ENCODE measurements around the gene BTBD6. TPM values are rescaled to one million over a fixed set of nuclear protein-coding genes. Genes with fewer than 3 reads are reported as not detected.
"Not testable (repeated sequence)": the region's sequence is repeated elsewhere in the genome, so short reads cannot be mapped to it uniquely, and the experiment has no call there.

Gene BTBD6
- total and polyA plus RNA-seq, 2 donors from 2014 or later, result 33.3 to 38.9 TPM

DNA sequence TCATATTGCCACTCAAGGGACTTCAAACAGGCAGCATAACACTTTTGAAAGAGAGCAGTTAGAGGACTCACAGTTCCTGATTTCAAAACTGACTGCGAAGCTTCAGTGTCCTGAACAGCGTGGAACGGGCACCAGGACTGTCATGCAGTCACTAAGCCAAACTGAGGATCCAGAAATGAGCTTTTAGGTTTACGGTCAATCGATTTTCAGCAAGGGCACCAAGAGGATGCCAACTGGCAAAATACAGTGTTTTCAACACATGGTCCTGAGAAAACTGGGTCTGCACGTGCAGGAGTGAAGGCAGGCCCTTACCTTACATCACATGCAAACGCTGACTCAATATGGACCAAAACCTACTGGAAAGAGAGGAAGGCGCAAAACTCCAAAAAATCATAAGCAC is 36.8 kb downstream of the BTBD6 start:
- TF ChIP-seq, protein P1, sequence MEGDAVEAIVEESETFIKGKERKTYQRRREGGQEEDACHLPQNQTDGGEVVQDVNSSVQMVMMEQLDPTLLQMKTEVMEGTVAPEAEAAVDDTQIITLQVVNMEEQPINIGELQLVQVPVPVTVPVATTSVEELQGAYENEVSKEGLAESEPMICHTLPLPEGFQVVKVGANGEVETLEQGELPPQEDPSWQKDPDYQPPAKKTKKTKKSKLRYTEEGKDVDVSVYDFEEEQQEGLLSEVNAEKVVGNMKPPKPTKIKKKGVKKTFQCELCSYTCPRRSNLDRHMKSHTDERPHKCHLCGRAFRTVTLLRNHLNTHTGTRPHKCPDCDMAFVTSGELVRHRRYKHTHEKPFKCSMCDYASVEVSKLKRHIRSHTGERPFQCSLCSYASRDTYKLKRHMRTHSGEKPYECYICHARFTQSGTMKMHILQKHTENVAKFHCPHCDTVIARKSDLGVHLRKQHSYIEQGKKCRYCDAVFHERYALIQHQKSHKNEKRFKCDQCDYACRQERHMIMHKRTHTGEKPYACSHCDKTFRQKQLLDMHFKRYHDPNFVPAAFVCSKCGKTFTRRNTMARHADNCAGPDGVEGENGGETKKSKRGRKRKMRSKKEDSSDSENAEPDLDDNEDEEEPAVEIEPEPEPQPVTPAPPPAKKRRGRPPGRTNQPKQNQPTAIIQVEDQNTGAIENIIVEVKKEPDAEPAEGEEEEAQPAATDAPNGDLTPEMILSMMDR (IDR thresholded peaks at IDR 0.05; ENCODE audit: borderline replicate concordance, extremely low read depth, insufficient read depth), result no peak
- Histone ChIP-seq H3K9me3 (ENCODE audit: control insufficient read depth in 2 of 3, insufficient read depth in 1 of 3, low read length in 3 of 3) (no peaks in the 10 kb centered on the region), H3K4me3 (ENCODE audit: low read length in 3 of 3) (no peak overlapping the region), H3K36me3 (ENCODE audit: control insufficient read depth in 2 of 3, insufficient read depth in 3 of 3, low read length in 3 of 3) (peaks cover 0 to 13% (median 0%) of the 10 kb centered on the region in 3 donors), H3K27ac (ENCODE audit: low read depth in 2 of 2, low read length in 2 of 2) (no peak overlapping the region), H3K27me3 (ENCODE audit: control insufficient read depth, insufficient read depth, low read length) (no peaks in the 10 kb centered on the region), H3K9ac (ENCODE audit: low read length in 3 of 3) (no peak overlapping the region), H3K4me1 (ENCODE audit: control insufficient read depth in 2 of 3, insufficient read depth in 2 of 3, low read depth in 1 of 3, low read length in 3 of 3) (peaks cover 0 to 6% (median 0%) of the 10 kb centered on the region in 3 donors)
- FAIRE-seq, result no peak
- DNase-seq, result no peak
- intact Hi-C loops (cut with DNase I), result no loop called here

DNA sequence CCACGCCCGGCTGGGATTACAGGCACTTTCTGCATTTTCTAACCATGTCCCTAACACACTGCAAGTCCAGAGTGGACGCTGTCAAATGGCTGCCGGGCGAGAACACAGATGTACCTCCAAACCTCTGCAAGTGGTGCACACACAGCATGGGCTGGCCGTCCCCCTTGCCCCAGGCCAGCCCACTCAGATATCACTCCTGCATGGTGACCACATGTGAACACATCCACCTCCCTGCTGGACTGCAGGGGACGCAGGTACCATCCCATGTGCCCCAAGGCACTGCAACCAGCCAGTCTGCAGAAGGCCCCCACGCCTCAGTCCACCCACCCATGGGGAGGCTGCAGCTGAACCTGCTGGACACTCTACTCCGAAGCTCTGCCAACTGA is 38.4 kb downstream of the BTBD6 start:
- DNase-seq (no peak), FAIRE-seq (no peak)
- intact Hi-C loops (cut with DNase I), result no loop called here
- H3K4me3 ChIP-seq (ENCODE audit: low read length in 3 of 3), result no peak overlapping the region
- H3K9me3 ChIP-seq (ENCODE audit: control insufficient read depth in 2 of 3, insufficient read depth in 1 of 3, low read length in 3 of 3), result no peaks in the 10 kb centered on the region
- H3K36me3 ChIP-seq (ENCODE audit: control insufficient read depth in 2 of 3, insufficient read depth in 3 of 3, low read length in 3 of 3), result peaks cover 0 to 13% (median 0%) of the 10 kb centered on the region in 3 donors
- H3K27me3 ChIP-seq (ENCODE audit: control insufficient read depth, insufficient read depth, low read length), result no peaks in the 10 kb centered on the region
- no peak overlapping the region for H3K9ac ChIP-seq (ENCODE audit: low read length in 3 of 3)
- H3K4me1 ChIP-seq (ENCODE audit: control insufficient read depth in 2 of 3, insufficient read depth in 2 of 3, low read depth in 1 of 3, low read length in 3 of 3), result peaks cover 0 to 6% (median 0%) of the 10 kb centered on the region in 3 donors
- TF ChIP-seq, protein P1 (IDR thresholded peaks at IDR 0.05; ENCODE audit: borderline replicate concordance, extremely low read depth, insufficient read depth), result no peak
- no peak overlapping the region for H3K27ac ChIP-seq (ENCODE audit: low read depth in 2 of 2, low read length in 2 of 2)

DNA sequence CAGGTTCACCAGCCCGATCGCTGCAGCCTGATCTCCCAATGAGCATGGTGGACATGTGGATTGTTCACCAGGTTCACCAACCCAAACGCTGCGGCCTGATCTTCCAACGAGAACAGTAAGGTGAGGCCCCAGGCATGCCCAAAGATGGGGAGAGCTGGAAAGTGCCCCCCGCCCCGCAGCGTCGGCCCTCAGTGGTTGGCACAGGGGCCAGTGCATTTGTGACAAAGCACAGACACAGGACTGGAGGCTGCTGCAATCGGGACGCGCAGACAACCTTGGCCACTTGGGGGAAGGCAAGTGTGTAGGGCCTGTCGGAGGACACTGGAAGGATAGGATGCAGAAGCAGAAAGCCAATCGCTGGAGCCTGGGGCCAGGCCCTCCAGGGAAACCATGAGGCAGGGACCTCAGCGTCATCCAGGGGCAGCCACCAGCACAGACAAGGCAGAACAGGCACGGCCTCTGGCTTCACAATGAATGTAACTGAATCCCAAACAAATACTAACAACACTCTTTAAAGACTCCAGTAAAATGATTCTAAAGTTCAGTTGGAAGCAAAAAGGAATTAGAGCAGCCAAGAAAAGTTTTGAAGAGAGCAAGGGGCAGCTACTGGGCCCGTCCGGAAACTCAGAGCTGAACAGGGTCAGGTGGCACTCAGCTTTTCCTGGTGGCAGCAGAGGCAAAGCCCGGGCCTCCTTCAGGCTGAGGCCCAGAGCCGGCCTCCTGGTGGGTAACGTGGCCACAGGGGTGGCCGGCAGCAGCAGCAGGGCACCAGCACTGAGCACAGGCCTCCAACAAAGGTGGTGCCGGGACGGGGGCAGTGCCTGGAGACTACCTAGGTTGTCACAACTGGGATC is 39.1 kb downstream of the BTBD6 start:
- DNase-seq (no peak), FAIRE-seq (no peak)
- intact Hi-C loops (cut with DNase I), result no loop called here
- H3K9me3 ChIP-seq (ENCODE audit: control insufficient read depth in 2 of 3, insufficient read depth in 1 of 3, low read length in 3 of 3), result no peaks in the 10 kb centered on the region
- H3K4me1 ChIP-seq (ENCODE audit: control insufficient read depth in 2 of 3, insufficient read depth in 2 of 3, low read depth in 1 of 3, low read length in 3 of 3), result peaks cover 0 to 6% (median 0%) of the 10 kb centered on the region in 3 donors
- peaks cover 0 to 13% (median 0%) of the 10 kb centered on the region in 3 donors for H3K36me3 ChIP-seq (ENCODE audit: control insufficient read depth in 2 of 3, insufficient read depth in 3 of 3, low read length in 3 of 3)
- TF ChIP-seq, protein P1 (IDR thresholded peaks at IDR 0.05; ENCODE audit: borderline replicate concordance, extremely low read depth, insufficient read depth), result no peak
- H3K9ac ChIP-seq (ENCODE audit: low read length in 3 of 3), result no peak overlapping the region
- H3K27ac ChIP-seq (ENCODE audit: low read depth in 2 of 2, low read length in 2 of 2), result no peak overlapping the region
- no peak overlapping the region for H3K4me3 ChIP-seq (ENCODE audit: low read length in 3 of 3)
- H3K27me3 ChIP-seq (ENCODE audit: control insufficient read depth, insufficient read depth, low read length), result no peaks in the 10 kb centered on the region

DNA sequence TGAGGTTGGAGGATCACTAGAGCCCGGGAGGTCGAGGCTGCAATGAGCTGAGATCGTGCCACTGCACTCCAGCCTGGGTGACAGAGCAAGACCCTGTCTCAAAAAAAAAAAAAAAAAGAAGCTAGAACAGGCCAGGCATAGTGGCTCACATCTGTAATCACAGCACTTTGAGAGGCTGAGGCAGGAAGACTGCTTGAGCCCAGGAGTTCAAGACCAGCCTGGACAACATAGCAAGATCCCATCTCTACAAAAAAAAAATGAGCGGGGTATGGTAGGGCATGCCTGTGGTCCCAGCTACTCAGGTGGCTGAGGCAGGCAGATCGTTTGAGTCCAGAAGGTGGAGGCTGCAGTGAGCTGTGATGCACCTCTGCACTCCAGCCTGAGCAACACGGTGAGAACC is 40.6 kb downstream of the BTBD6 start:
- H3K4me3 ChIP-seq (ENCODE audit: low read length in 3 of 3); DNase-seq; intact Hi-C loops (cut with DNase I); H3K27ac ChIP-seq (ENCODE audit: low read depth in 2 of 2, low read length in 2 of 2); H3K9ac ChIP-seq (ENCODE audit: low read length in 3 of 3); H3K27me3 ChIP-seq (ENCODE audit: control insufficient read depth, insufficient read depth, low read length); H3K36me3 ChIP-seq (ENCODE audit: control insufficient read depth in 2 of 3, insufficient read depth in 3 of 3, low read length in 3 of 3); H3K4me1 ChIP-seq (ENCODE audit: control insufficient read depth in 2 of 3, insufficient read depth in 2 of 3, low read depth in 1 of 3, low read length in 3 of 3); FAIRE-seq; H3K9me3 ChIP-seq (ENCODE audit: control insufficient read depth in 2 of 3, insufficient read depth in 1 of 3, low read length in 3 of 3): not testable (repeated sequence)

Data from kidney (tissue), 14 donors.